Hindlimb muscle (tissue), 1 donor: ENCODE measurements around the gene TFF3. TPM values are rescaled to one million over a fixed set of nuclear protein-coding genes. Genes with fewer than 3 reads are reported as not detected.

Experiments used
- DNase-seq: peaks from one replicate; pipeline ENCODE4 v3.0.0-alpha.2; 2013
- polyA plus RNA-seq: library from polyadenylated mRNA; unstranded; fragments of 120-200 nt; gene quantifications from one replicate; pipeline ENCODE4 v1.2.1, GENCODE V29; 2013; ENCODE audit not compliant: insufficient read length

The TFF3 gene
- polyA plus RNA-seq, 1 donor = 1.7 TPM

GRCh38 chr21:42265231-42265812 is 49.9 kb downstream of the TFF3 start:
- DNase-seq = no peak

- DNase-seq = no peak
Observed at GRCh38 chr21:42264245-42265195, 50.7 kb downstream of the TFF3 start.

GRCh38 chr21:42263591-42264131 is 51.5 kb downstream of the TFF3 start:
- no peak for DNase-seq

- no peak for DNase-seq
Observed at GRCh38 chr21:42262831-42263231, 52.4 kb downstream of the TFF3 start.

GRCh38 chr21:42261829-42262200 is 53.4 kb downstream of the TFF3 start:
- no peak for DNase-seq

Other genes starting within 250 kb of the TFF3 start
- not detected for gene UMODL1, start 244.1 kb downstream of the TFF3 start, polyA plus RNA-seq
- gene ABCG1, start 96.3 kb downstream of the TFF3 start, polyA plus RNA-seq = 9.8 TPM
- not detected for gene TFF2, start 35.6 kb upstream of the TFF3 start, polyA plus RNA-seq
- gene TFF1, start 51.1 kb upstream of the TFF3 start, polyA plus RNA-seq = not detected
- gene TMPRSS3, start 80.6 kb upstream of the TFF3 start, polyA plus RNA-seq = not detected
- gene UBASH3A, start 88.5 kb upstream of the TFF3 start, polyA plus RNA-seq = not detected
- 0.28 TPM for gene RSPH1, start 180.8 kb upstream of the TFF3 start, polyA plus RNA-seq
- gene SLC37A1, start 198.4 kb upstream of the TFF3 start, polyA plus RNA-seq = 2.5 TPM